RWPE1 (cell line): ENCODE data around the gene ANKRD33.

Source experiments
- CTCF ChIA-PET: fragments of 350-600 bp; sonication (Branson Sonifier 250); formaldehyde crosslinking; extraction: SDS; loops from one replicate; lab custom pipeline; 2021; lab: Yijun Ruan, JAX
- POLR2A ChIA-PET: fragments of 400-600 bp; formaldehyde crosslinking; extraction: SDS; loops from one replicate; lab custom pipeline; 2020; ENCODE audit warnings: antibody characterized with exemption; ENCODE audit not compliant: low non-redundant PET; lab: Yijun Ruan, JAX
- DNase-seq: peaks from one replicate; pipeline ENCODE4 v3.0.0; 2012; ENCODE audit warnings: low spot score
- H3K27ac ChIP-seq: fragments of 450-650 bp; 2 replicates; pipeline ENCODE4 v1.5.1; 2017
- CTCF ChIP-seq: fragments of 450-650 bp; conservative IDR thresholded peaks from 2 replicates; pipeline ENCODE4 v1.5.1; 2017; ENCODE audit warnings: low read depth, mild to moderate bottlenecking

The ANKRD33 gene

GRCh38 chr12:51850081-51850964, 37.6 kb upstream of the ANKRD33 start:
- POLR2A ChIA-PET, result no interaction called here
- TF ChIP-seq CTCF, result no peak
- H3K27ac ChIP-seq, result no peak overlapping the region
- no peak for DNase-seq
- CTCF ChIA-PET, result no interaction called here

DNA sequence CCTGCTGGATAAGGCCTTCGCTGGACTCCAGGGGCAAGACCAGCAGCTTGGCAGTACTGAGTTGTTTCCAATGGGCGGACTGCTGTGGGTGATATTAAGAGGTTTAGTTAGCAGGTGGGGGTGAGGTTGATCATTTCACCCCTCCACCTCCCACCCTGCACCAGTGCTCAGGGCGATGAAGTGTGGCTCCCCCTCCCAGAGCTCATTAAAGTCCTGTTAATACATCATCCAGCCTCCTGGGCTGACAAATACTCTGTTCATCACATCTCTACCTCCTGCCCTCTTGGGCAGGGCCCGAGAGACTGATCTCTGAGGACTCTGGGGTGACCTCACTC, 37.0 kb upstream of the ANKRD33 start:
- ChIA-PET CTCF (interaction anchor here (0.6 kb wide), 1 partner anchor 809 kb away, joined by 5 read pairs; no protein-coding TSS in a partner anchor), POLR2A (no interaction called here)
- no peak overlapping the region for H3K27ac ChIP-seq
- DNase-seq, result no peak
- no peak for TF ChIP-seq CTCF

GRCh38 chr12:51851413-51852124, 36.3 kb upstream of the ANKRD33 start:
- DNase-seq, result no peak
- ChIA-PET POLR2A (no interaction called here), CTCF (interaction anchor here (0.6 kb wide), 2 partner anchors 19 to 808 kb away, joined by 3 to 5 read pairs; no protein-coding TSS in a partner anchor)
- TF ChIP-seq CTCF, result no peak
- no peak overlapping the region for H3K27ac ChIP-seq

DNA sequence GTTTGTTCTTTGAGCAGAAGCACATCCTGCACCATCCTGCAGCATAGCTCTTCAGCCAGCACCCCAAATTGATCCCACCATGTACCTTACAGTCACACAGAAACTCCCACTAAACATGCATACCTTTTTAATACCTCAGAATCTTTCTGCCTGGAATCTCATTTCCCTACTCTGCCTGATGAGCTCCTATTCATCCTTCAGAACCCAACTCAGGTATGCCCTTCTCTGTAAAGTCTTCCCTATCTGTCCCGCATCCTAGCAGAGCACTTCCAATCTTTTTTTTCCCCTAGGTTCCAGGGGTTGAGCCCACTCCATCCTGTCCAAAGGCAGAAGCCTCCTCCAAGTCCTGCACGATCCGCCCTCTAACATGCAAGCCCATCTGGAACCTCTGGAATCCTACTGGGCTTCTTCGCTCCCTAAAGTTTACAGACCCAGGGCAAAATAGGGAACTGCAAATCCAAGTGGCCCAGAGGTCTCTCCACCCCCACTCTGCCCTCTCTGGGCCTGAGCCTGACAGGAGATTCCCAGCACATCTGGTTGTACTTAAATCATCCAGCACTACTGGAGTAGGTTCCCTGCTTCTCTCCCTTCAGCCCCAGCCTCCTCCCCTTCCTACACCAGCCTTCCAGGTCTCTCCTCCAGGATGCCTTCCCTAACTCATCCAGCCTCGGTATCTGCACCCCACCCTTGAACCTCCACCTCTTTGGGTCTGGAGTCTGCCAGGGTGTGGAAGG, 35.3 kb upstream of the ANKRD33 start:
- POLR2A ChIA-PET, result no interaction called here
- no peak overlapping the region for H3K27ac ChIP-seq
- CTCF ChIA-PET, result interaction anchor here (0.6 kb wide), 1 partner anchor 18 kb away, joined by 3 read pairs; no protein-coding TSS in a partner anchor
- DNase-seq, result no peak
- no peak for TF ChIP-seq CTCF

GRCh38 chr12:51855586-51856428, 32.1 kb upstream of the ANKRD33 start:
- no peak overlapping the region for H3K27ac ChIP-seq
- no peak for TF ChIP-seq CTCF
- ChIA-PET CTCF (interaction anchor here (0.7 kb wide), 1 partner anchor 543 kb away, joined by 4 read pairs; no protein-coding TSS in a partner anchor), POLR2A (interaction anchor here (0.6 kb wide), 1 partner anchor 24 kb away, joined by 3 read pairs; no protein-coding TSS in a partner anchor)
- DNase-seq, result no peak
